Measurements from ENCODE around the gene PRPF39. TPM values are rescaled to one million over a fixed set of nuclear protein-coding genes. Genes with fewer than 3 reads are reported as not detected.
"Not testable (repeated sequence)": the region's sequence is repeated elsewhere in the genome, so short reads cannot be mapped to it uniquely, and the experiment has no call there.

PRPF39 gene
- total and polyA plus RNA-seq, 4 donors, result 42.3 to 57.1 (median 46.9) TPM

GRCh38 chr14:45128963-45129629, 45.2 kb downstream of the PRPF39 start:
- Histone ChIP-seq H3K36me3 (ENCODE audit: control insufficient read depth, insufficient read depth, low read length) (peaks cover 18% of the 10 kb centered on the region), H3K27me3 (ENCODE audit: control insufficient read depth, insufficient read depth, low read length) (no peaks in the 10 kb centered on the region), H3K4me3 (ENCODE audit: low read depth, low read length) (no peak overlapping the region), H3K9me3 (ENCODE audit: control insufficient read depth, insufficient read depth, low read length) (no peaks in the 10 kb centered on the region), H3K27ac (ENCODE audit: low read depth, low read length) (no peak overlapping the region), H3K4me1 (ENCODE audit: control insufficient read depth, insufficient read depth, low read length) (peaks cover 8% of the 10 kb centered on the region)
- no CpG with 5 or more reads among the region's 1 CpG for WGBS (ENCODE audit: insufficient coverage)
- DNase-seq (ENCODE audit: low read depth in 4 of 6, low spot score in 6 of 6), result no peak

GRCh38 chr14:45133683-45134050, 49.8 kb downstream of the PRPF39 start:
- Histone ChIP-seq H3K27me3 (ENCODE audit: control insufficient read depth, insufficient read depth, low read length) (no peaks in the 10 kb centered on the region), H3K4me3 (ENCODE audit: low read depth, low read length) (peak overlapping the region; percentile 97), H3K9me3 (ENCODE audit: control insufficient read depth, insufficient read depth, low read length) (no peaks in the 10 kb centered on the region), H3K36me3 (ENCODE audit: control insufficient read depth, insufficient read depth, low read length) (peaks cover 3% of the 10 kb centered on the region), H3K27ac (ENCODE audit: low read depth, low read length) (peak overlapping the region; percentile 97), H3K4me1 (ENCODE audit: control insufficient read depth, insufficient read depth, low read length) (peaks cover 8% of the 10 kb centered on the region)
- DNase-seq (ENCODE audit: low read depth in 4 of 6, low spot score in 6 of 6), result no peak
- WGBS (ENCODE audit: insufficient coverage), result 0% methylated on average over 6 of the region's 9 CpGs

DNA sequence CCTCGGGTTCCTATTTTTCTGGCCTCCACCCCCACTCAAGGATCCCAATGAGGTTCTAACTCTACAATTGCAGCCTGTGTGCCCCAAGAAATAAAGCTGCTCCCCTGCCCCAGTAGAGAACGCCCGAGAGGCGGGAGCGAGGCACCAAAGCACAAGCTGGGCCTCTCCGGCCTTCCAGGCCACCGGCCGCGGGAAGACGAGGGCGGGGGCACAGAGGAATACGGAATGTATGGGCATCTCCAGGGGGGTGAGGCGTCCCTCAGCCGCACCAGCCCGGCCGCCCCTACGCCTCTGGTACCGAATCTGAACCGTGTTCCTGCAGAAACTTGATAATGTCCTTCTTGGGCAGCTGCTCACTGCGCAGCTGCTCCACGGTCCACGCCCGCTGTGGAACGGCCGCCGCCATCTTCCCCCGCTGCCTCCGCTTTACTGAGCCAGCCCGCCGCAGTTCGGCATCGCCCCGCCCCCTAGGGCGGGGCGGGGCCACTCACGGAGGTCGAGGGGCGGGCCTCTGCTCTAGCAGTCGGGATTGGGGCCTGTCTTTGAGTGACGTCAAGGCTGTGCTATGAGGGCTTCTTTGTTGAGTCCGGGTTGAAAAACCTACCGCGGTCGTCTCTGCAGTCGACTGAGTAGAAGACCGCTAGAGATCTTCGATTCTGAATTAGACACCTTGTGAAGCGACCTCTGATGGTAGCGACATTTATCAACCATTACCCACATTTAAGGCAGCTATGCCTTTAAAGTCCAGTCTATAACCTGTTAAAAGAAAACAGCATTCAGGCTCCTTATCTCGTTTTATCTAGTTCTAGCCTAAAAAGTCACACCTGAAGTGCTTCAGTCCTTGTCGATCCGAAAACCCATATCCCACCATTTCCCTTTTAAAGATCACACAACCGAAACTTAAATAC, 50.4 kb downstream of the PRPF39 start, which contains the start of gene FKBP3:
Gene FKBP3, minus strand, starts transcription at position 431 of the 908 bp plus-strand sequence. Its CDS starts 25 bp downstream, at position 406.
- DNase-seq (ENCODE audit: low read depth in 4 of 6, low spot score in 6 of 6), result peak; percentile 93 to 100 (median 96)
- H3K9me3 ChIP-seq (ENCODE audit: control insufficient read depth, insufficient read depth, low read length), result no peaks in the 10 kb centered on the region
- 0% methylated on average over 53 of the region's 53 CpGs for WGBS (ENCODE audit: insufficient coverage)
- H3K27me3 ChIP-seq (ENCODE audit: control insufficient read depth, insufficient read depth, low read length), result no peaks in the 10 kb centered on the region
- peak within 1 kb of the TSS; percentile 97 for H3K4me3 ChIP-seq (ENCODE audit: low read depth, low read length)
- peaks cover 3% of the 10 kb centered on the region for H3K36me3 ChIP-seq (ENCODE audit: control insufficient read depth, insufficient read depth, low read length)
- peaks cover 8% of the 10 kb centered on the region for H3K4me1 ChIP-seq (ENCODE audit: control insufficient read depth, insufficient read depth, low read length)
- H3K27ac ChIP-seq (ENCODE audit: low read depth, low read length), result peak within 1 kb of the TSS; percentile 97

DNA sequence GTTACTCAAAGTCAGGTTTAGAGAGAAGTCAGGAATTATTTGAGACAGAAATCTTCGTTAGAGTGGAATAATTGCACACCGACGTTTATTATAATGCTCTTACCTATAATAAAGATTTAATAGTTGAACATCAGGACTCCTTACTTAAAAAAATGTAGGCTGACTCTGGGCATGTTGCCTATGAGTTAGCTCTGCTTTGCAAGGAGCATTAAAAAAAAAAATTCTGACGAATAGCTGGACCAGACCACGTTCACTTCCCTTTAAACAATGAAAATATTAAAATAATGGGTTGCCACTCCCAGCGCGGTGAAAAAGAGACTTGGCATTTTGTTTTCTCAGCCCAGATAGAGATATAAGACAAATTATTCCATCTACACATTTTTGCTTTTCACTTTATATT, 51.2 kb downstream of the PRPF39 start:
- DNase-seq (ENCODE audit: low read depth in 4 of 6, low spot score in 6 of 6), result peak in 4 of 6 donors; percentile 7 to 65 (median 39)
- H3K27me3 ChIP-seq (ENCODE audit: control insufficient read depth, insufficient read depth, low read length), result no peaks in the 10 kb centered on the region
- no CpG with 5 or more reads among the region's 7 CpGs for WGBS (ENCODE audit: insufficient coverage)
- H3K9me3 ChIP-seq (ENCODE audit: control insufficient read depth, insufficient read depth, low read length), result no peaks in the 10 kb centered on the region
- H3K4me3 ChIP-seq (ENCODE audit: low read depth, low read length), result peak overlapping the region; percentile 97
- H3K36me3 ChIP-seq (ENCODE audit: control insufficient read depth, insufficient read depth, low read length), result peaks cover 3% of the 10 kb centered on the region
- peaks cover 10% of the 10 kb centered on the region for H3K4me1 ChIP-seq (ENCODE audit: control insufficient read depth, insufficient read depth, low read length)
- peak overlapping the region; percentile 97 for H3K27ac ChIP-seq (ENCODE audit: low read depth, low read length)

DNA sequence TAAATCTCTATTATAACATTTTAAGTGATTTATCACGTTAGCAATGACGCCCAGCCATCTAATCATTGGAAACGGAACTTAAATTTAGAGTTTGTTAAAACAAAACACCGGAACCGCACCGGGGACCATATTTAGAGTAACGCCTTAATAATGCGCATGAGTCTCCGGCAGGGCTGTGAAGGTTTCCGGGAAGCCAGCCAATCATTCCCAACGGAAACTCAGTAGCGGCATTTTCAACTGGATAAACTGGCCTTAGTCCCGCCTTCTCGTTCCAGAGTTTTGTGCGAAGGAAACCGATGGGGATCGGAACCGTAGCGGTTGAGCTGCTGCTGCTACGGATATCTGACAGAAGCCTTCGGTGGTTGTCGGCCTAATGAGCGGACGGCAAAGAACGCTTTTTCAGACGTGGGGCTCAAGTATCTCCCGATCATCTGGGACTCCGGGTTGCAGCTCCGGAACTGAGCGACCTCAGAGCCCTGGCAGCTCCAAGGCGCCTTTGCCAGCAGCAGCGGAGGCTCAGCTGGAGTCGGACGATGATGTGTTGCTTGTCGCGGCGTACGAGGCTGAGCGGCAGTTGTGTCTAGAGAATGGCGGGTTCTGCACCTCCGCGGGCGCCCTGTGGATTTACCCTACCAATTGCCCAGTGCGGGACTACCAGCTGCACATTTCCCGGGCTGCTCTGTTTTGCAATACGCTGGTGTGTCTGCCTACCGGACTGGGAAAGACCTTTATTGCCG, 51.9 kb downstream of the PRPF39 start, which contains the start of gene FANCM:
Gene FANCM, plus strand, starts transcription at position 272 of the 737 bp plus-strand sequence. Its CDS starts 102 bp downstream, at position 374.
- Histone ChIP-seq H3K4me3 (ENCODE audit: low read depth, low read length) (peak within 1 kb of the TSS; percentile 97), H3K27ac (ENCODE audit: low read depth, low read length) (peak within 1 kb of the TSS; percentile 97), H3K27me3 (ENCODE audit: control insufficient read depth, insufficient read depth, low read length) (no peaks in the 10 kb centered on the region), H3K9me3 (ENCODE audit: control insufficient read depth, insufficient read depth, low read length) (no peaks in the 10 kb centered on the region), H3K36me3 (ENCODE audit: control insufficient read depth, insufficient read depth, low read length) (peaks cover 3% of the 10 kb centered on the region), H3K4me1 (ENCODE audit: control insufficient read depth, insufficient read depth, low read length) (peaks cover 10% of the 10 kb centered on the region)
- DNase-seq (ENCODE audit: low read depth in 4 of 6, low spot score in 6 of 6), result peak; percentile 95 to 100 (median 98)
- WGBS (ENCODE audit: insufficient coverage), result 0% methylated on average over 46 of the region's 48 CpGs

GRCh38 chr14:45136399-45136798, 52.5 kb downstream of the PRPF39 start:
- Histone ChIP-seq H3K36me3 (ENCODE audit: control insufficient read depth, insufficient read depth, low read length) (peaks cover 3% of the 10 kb centered on the region), H3K27ac (ENCODE audit: low read depth, low read length) (peak overlapping the region; percentile 78), H3K9me3 (ENCODE audit: control insufficient read depth, insufficient read depth, low read length) (no peaks in the 10 kb centered on the region), H3K4me3 (ENCODE audit: low read depth, low read length) (peak overlapping the region; percentile 97), H3K4me1 (ENCODE audit: control insufficient read depth, insufficient read depth, low read length) (peaks cover 7% of the 10 kb centered on the region), H3K27me3 (ENCODE audit: control insufficient read depth, insufficient read depth, low read length) (no peaks in the 10 kb centered on the region)
- WGBS (ENCODE audit: insufficient coverage), result 0% methylated on average over 3 of the region's 7 CpGs
- DNase-seq (ENCODE audit: low read depth in 4 of 6, low spot score in 6 of 6), result peak in 2 of 6 donors; percentile 1

DNA sequence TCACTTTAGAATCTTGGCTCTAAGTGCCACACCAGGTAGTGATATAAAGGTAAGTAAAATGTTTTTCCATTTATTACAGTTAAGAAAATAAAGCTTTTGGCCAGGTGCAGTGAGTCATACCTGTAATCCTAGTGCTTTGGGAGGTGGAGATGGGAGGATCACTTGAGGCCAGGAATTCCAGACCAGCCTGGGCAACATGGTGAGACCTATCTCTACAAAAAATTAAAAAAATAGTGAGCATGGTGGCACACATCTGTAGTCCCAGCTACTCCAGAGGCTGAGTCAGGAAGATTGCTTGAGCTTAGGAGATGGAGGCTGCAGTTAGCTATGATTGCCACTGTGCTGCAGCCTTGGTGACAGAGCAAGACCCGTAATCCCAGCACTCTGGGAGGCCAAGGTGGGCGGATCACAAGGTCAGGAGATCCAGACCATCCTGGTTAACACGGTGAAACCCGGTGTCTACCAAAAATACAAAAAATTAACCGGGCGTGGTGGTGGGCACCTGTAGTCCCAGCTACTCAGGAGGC, 56.8 kb downstream of the PRPF39 start:
- 97% methylated on average over 6 of the region's 6 CpGs for WGBS (ENCODE audit: insufficient coverage)
- H3K27me3 ChIP-seq (ENCODE audit: control insufficient read depth, insufficient read depth, low read length), result no peaks in the 10 kb centered on the region
- H3K4me1 ChIP-seq (ENCODE audit: control insufficient read depth, insufficient read depth, low read length), result peaks cover 2% of the 10 kb centered on the region
- H3K27ac ChIP-seq (ENCODE audit: low read depth, low read length), result no peak overlapping the region
- H3K9me3 ChIP-seq (ENCODE audit: control insufficient read depth, insufficient read depth, low read length), result no peaks in the 10 kb centered on the region
- H3K36me3 ChIP-seq (ENCODE audit: control insufficient read depth, insufficient read depth, low read length), result peaks cover 5% of the 10 kb centered on the region
- no peak overlapping the region for H3K4me3 ChIP-seq (ENCODE audit: low read depth, low read length)
- no peak for DNase-seq (ENCODE audit: low read depth in 4 of 6, low spot score in 6 of 6)

DNA sequence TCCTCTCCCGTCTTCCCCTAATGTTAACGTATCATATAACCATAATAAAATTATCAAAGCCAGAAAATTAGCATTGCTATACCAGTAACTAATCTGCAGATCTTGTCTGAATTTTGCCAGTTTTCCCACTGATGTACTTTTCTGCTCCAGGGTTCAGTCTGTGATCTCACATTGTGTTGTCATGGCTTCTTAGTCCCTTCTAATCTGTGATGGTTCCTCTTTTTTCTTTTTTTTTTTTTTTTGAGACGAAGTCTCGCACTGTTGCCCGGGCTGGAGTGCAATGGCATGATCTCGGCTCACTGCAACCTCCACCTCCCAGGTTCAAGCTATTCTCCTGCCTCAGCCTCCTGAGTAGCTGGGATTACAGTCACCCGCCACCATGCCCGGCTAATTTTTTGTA, 58.2 kb downstream of the PRPF39 start:
- H3K9me3 ChIP-seq (ENCODE audit: control insufficient read depth, insufficient read depth, low read length); H3K36me3 ChIP-seq (ENCODE audit: control insufficient read depth, insufficient read depth, low read length); H3K4me3 ChIP-seq (ENCODE audit: low read depth, low read length); DNase-seq (ENCODE audit: low read depth in 4 of 6, low spot score in 6 of 6); H3K27ac ChIP-seq (ENCODE audit: low read depth, low read length); H3K4me1 ChIP-seq (ENCODE audit: control insufficient read depth, insufficient read depth, low read length); H3K27me3 ChIP-seq (ENCODE audit: control insufficient read depth, insufficient read depth, low read length): not testable (repeated sequence)
- 90% methylated on average over 2 of the region's 8 CpGs for WGBS (ENCODE audit: insufficient coverage)

DNA sequence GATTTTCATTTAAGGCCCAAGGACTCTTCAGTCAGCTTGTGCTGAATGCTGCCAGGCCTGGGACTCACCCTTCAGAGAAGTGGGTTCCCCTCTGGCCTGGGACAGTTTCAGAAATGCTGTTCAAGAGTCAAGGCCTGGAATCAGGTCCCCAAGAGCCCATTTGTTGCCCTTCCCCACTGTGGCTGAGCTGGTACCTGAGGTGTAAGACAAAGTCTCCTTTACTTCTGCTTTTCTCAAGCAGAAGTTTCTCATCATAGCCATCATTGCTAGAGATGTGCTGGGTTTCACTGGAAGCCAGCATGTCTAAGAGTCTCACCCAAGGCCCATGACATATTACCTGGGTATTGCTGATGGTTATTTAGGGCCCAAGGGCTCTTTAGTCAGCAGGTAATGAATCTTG, 60.7 kb downstream of the PRPF39 start:
- Histone ChIP-seq H3K4me3 (ENCODE audit: low read depth, low read length) (no peak overlapping the region), H3K4me1 (ENCODE audit: control insufficient read depth, insufficient read depth, low read length) (peaks cover under 1% of the 10 kb centered on the region), H3K36me3 (ENCODE audit: control insufficient read depth, insufficient read depth, low read length) (peaks cover 2% of the 10 kb centered on the region), H3K27me3 (ENCODE audit: control insufficient read depth, insufficient read depth, low read length) (no peaks in the 10 kb centered on the region), H3K9me3 (ENCODE audit: control insufficient read depth, insufficient read depth, low read length) (no peaks in the 10 kb centered on the region), H3K27ac (ENCODE audit: low read depth, low read length) (no peak overlapping the region)
- no peak for DNase-seq (ENCODE audit: low read depth in 4 of 6, low spot score in 6 of 6)
